GM21367 (cell line): ENCODE results near the gene GLIPR1L2.
A peak's percentile ranks its signal among the peaks of the same experiment; 100 is the strongest.
"Not testable (repeated sequence)": the region's sequence is repeated elsewhere in the genome, so short reads cannot be mapped to it uniquely, and the experiment has no call there.

Experiments
- ATAC-seq: cut with Tn5 transposase; IDR thresholded peaks from one replicate; pipeline ENCODE4 v1.9.1; 2021; ENCODE audit not compliant: unreplicated experiment

The GLIPR1L2 gene

DNA sequence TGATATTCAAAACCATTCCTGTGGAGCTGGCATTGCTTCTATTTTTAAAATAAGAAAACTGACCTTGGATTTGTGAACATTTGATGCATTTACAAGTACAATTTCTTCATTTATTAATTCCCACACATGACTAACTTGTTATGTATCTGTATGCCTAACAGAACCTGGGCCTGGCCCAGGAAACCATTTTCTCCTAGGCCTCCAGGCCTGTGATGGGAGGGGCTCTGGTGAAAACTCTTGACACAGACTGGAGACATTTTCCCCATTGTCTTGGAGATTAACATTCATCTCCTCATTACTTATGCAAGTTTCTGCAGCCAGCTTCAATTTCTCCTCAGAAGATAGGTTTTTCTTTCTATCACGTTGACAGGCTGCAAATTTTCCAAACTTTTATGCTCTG, 42.0 kb downstream of the GLIPR1L2 start:
- no peak for ATAC-seq

DNA sequence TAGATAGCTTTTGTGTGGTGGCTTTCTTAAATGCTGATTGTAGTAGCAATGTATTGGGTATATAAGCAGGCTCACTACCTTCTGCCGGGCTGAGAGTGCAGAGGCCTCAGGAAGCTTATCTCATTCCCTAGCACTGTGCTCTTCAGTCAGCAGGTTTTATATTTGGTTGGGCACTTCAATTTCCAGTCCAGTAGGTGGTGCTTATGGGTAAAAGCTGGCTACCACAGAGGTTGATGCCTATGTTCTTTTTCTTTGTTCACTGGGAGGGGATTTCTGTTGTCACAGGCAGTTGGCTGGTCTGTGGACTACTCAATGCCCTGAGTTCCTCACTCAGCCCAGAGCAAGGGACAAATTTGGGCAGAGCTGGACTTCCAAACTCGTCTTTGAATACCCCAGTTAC, 46.7 kb downstream of the GLIPR1L2 start:
- ATAC-seq, result peak; percentile 53

DNA sequence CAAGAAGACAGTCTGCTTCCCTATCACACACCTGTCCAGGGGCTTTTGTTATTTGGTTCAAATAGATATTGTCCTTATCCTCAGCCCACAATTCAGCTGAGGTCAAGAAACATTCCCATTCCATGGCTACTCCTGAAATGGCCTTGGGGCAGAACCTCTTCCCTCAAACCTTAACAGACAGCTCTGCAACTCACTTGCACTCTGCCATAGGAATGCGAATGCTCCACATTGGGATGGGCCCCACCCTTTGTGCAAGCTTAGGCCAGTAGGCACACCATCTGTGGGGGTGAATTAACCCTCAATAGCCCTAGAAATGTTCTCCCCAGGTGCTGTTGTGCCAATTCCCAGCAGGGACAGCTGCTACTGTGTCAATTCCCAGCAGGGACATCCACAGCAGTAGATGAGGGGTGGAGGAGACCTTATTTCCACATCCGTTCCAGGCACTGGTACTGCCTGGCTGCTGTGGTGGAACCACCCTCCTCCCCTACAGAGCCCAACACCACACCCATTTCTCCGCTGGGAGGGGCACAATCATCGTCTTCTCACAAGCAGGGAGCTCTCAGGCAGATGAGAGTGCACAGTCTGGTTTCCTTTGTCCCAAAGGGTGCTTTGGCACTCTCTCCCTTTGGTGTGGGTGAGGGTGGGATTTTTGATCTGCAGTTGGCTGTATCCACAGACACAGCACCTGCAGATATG, 47.3 kb downstream of the GLIPR1L2 start:
- no peak for ATAC-seq

DNA sequence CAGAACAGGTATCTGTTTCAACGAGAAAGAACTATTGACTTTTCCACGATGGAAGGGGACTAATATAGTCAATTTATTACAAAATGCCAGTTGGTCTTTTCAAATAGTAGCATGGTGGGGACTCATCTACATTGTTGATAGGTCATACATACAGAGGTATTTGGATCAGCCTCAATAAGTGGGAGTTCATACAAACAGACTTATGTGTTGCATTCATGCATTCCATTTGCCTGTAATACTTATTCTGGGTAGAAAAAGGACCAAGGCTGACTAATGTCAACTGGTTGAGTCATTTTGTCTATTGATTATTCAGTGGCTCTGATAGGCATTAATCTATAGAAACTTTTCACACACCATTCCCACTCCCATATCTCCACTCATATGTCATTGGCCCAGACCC, 48.2 kb downstream of the GLIPR1L2 start:
- ATAC-seq, result no peak

DNA sequence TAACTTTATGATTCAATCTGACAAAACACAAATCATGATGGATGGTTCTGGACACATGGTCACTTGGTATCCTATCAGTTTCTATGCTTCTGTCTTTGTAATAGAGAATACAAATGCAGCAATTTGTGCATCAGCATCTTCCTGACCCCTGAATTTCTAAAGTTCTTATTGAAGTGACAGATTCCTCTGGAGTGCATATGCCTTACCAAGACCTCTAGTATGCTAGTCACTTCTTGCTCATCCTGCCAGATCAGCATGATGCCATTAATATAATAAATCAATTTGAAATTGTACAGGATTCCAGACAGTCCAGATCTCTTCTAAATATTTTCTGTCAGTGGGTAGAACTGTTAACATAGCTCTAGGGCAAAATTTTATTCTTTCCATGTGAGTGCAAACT, 49.0 kb downstream of the GLIPR1L2 start:
- no peak for ATAC-seq

DNA sequence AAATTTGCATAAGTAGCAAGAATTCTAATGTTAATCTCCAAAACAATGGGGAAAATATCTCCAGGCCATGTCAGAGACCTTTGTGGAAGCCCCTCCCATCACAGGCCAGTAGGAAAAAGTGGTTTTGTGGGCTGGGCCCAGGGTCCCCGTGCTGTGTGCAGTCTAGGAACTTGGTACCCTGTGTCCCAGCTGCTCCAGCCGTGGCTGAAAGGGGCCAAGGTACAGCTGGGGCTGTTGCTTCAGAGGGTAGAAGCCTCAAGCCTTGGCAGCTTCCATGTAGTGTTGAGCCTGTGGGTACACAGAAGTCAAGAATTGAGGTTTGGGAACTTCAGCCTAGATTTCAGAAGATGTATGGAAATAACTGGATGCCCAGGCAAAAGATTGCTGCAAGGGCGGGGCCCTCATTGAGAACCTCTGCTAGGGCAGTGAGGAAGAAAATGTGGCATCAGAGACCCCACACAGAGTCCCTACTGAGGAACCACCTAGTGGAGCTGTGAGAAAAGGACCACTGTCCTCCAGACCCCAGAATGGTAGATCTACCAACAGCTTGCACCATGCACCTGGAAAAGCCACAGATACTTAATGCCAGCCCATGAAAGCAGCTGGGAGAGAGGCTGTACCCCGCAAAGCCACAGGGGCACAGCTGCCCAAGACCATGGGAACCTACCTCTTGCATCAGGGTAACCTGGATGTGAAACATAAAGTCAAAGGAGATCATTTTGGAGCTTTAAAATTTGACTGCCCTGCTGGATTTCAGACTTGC, 51.0 kb downstream of the GLIPR1L2 start:
- not testable (repeated sequence) for ATAC-seq

DNA sequence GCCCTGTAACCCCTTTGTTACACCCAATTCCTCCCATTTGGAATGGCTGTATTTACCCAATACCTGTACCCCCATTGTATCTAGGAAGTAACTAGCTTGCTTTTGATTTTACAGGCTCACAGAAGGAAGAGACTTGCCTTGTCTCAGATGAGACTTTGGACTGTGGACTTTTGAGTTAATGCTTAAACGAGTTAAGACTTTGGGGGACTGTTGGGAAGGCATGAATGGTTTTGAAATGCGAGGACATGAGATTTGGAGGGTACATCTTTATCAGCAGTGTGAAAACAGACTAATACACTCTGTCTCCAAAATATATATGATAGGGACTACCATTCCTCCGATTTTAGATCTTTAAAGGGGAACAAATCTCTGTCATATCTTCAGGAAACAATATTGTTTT, 51.6 kb downstream of the GLIPR1L2 start:
- not testable (repeated sequence) for ATAC-seq

DNA sequence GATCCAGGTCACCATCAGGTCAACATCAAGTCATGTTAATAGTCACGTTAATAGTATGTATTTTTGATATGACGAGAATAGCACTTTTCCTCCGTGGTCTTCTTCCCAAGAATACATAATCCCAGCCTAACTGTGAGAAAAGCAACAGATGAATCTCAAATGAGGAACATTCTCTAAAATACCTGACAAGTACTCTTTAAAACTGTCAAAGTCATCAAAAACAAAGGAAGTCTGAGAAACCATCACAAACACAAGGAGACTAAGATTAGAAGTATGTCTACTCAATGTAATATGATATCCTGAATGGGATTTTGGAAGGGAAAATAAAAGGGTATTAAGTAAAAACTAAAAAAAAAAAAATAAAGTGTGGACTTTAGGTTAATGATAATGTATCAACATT, 52.8 kb downstream of the GLIPR1L2 start:
- ATAC-seq, result no peak

DNA sequence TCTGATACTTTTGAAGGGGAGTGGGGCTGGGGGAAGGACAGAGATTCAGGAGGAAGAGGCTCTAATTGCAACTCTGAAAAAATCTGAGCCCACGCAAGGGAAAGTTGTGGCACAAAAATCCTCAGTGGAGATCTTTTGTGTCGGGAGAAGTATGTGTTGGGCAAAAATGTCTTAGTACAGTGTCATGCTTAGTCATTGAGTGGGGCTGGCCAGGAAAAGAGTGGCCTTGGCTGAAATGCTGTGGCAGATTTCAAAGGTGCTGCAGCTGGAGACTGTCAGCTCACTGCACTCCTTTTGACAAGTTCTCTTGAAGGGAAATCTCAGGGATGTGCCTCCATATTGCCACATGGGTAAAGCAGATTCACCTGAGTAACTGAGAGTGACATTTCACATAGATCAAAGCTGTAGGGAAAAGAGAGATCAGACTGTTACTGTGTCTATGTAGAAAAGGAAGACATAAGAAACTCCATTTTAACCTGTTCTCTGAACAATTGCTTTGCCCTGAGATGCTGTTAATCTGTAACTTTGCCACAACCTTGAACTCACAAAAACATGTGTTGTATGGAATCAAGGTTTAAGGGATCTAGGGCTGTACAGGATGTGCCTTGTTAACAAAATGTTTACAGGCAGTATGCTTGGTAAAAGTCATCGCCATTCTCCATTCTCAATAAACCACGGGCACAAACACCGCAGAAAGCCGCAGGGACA, 53.7 kb downstream of the GLIPR1L2 start:
- no peak for ATAC-seq

DNA sequence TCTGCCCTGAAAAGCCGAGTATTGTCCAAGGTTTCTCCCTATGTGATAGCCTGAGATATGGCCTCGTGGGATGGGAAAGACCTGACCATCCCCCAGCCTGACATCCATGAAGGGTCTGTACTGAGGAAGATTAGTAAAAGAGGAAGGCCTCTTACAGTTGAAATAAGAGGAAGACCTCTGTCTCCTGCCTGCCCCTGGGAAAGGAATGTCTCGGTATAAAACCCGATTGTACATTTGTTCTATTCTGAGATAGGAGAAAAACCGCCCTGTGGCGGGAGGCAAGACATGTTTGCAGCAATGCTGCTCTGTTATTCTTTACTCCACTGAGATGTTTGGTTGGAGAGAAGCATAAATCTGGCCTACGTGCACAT, 54.2 kb downstream of the GLIPR1L2 start:
- not testable (repeated sequence) for ATAC-seq

DNA sequence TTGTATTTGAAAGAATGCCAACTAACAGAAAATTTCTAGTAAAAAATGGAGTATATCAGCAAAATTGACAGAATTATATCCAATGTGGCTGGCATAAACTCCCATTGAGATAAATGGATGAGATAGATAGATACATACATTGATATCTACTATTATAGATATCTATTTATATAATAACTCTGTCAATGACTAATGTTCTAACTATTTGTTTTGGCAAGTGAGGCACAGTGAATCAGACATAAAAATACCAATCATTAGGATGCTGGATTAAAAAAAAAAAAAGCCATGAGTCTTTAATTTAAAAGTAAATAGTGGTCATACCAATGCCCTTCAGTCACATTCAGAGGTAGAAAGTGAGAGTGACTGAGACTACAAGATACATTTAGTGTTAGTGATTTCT, 56.0 kb downstream of the GLIPR1L2 start:
- no peak for ATAC-seq

DNA sequence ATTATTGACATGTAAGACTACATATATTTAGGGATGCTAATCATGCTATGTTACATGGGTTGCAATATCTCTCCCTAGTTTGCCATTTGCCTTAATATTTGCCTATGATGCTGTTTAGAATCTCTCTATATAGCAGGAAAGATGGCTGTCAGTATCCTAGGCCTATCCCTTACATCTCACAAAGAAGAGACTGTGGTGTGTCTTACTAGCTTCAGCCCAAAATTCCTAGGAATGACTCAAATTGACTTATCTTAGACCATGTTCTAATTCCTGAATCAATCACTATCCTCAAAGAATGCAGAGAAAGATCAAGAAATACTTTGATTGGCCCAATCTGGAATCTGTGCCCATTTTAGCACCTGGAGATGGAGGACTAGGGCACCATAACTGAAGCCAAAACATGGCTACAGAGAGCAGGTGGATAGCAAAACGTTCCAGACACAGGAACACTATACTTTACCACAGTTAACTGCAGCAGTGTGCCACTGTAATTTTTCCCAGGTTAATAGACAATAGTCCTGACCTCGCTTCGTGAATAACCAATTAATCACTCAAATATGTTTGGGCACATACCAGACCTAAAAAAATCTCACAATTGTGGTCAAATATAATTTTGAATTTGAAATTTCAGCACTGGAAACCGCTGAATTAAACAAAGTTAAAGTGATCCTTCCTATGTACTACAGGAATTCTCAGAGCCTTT, 57.0 kb downstream of the GLIPR1L2 start:
- no peak for ATAC-seq

DNA sequence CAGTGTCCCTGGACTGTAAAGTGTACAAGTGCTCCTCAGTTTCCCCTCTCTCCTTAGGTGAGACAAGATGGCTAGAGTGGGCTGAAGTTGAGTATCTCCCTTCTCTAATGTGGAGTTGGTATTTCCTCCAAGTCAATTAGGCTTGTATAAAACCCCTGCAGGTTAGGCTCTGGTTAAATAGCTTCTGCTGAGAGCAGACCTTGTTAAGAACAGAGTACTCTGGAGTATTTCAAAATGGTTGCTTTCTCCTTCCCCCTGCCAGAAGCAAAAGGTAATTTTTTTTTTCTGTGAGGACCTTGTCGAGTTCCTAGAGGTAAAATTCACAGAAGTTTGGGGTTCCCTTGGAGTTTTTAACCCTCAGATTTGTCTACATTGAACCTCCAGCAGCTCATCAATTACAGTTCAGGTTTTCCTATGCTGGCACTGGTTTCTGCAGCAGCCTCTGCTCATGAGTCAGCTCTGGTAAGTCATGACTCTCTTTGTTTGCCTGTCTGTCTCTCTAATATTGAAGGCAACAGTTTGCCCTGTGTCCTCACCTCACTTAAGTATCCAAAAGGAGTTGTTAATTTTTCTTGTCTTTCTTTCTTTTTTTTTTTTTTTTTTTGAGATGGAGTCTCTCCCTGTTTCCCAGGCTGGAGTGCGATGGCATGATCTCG, 61.9 kb downstream of the GLIPR1L2 start:
- no peak for ATAC-seq

DNA sequence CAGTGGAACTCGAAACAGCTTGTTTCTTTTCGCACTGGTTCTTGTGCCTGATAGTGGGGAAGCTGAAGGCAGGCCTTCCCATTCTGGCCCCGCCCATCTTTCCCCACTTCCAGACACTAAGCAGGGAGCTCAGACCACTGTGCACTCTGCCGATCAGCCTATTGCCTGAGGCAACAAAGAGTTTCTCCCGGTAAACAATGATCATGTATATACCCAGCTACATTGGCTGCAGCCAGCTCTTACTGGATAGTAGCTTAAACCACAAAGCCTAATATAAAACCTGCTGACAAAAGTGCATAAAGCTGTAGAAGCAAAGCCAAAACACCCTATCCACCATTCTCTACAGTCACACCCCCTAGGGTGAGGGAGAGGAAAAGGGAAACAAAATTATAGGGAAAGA, 65.0 kb downstream of the GLIPR1L2 start:
- ATAC-seq, result no peak

DNA sequence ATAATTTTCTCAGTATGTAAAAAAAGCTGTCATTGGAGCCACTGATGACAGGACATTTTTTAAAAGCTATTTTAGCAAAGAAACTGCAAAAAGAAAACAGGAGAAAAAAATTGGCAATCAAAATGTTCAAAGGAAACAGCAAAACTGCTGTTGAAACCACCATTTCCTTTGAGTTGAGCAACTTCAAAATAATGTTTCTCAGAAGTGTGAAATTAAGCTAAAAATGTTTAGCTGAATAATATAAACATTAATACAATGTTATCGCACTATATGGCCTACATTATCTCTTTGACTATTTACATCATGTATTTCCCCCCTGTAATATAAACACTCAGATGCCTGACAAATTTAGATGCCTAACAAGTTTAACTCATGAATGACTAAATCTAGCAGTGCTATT, 66.3 kb downstream of the GLIPR1L2 start:
- ATAC-seq, result no peak

DNA sequence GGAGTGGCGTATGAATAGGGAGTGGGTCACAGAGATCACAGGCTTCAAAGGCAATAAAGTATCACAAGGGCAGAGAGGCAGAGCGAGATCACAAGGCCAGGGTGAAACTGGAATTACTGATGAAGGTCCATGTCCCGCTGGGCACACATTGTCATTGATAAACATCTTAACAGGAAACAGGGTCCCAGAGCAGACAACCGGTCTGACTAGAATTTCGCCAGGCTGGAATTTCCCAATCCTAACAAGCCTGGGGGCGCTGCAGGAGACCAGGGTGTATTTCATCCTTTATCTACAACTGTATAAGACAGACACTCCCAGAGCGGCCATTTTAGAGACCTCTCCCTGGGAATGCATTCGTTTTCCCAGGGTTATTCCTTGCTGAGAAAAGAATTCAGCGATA, 67.0 kb downstream of the GLIPR1L2 start:
- ATAC-seq, result not testable (repeated sequence)

DNA sequence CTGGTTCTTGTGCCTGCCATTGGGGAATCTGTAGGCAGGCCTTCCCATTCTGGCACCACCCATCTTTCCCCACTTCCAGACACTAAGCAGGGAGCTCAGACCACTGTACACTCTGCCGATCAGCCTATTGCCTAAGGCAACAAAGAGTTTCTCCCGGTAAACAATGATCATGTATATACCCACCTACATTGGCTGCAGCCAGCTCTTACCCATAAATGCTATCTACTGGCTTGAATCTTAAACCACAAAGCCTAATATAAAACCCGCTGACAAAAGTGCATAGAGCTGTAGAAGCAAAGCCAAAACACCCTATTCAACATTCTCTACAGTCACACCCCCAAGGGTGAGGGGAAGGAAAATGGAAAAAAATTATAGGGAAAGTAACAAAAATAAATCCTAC, 68.9 kb downstream of the GLIPR1L2 start:
- no peak for ATAC-seq

DNA sequence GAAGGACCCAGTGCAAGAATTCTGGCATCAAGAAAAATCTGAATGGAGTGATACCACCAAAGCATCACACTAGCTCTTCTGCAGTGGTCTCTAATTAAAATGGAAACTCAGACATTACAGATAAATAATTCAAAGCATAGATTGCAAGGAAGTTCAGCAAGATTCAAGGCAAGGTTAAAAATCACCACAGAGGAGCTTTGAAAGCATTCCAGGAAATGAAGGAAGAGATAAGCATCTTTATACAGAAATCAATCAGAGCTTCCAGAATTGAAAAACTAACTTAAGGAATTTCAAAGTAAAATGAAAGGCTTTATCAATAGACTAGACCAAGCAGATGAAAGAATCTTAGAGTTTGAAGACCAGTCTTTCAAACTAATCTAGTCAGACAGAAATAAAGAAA, 69.3 kb downstream of the GLIPR1L2 start:
- no peak for ATAC-seq

DNA sequence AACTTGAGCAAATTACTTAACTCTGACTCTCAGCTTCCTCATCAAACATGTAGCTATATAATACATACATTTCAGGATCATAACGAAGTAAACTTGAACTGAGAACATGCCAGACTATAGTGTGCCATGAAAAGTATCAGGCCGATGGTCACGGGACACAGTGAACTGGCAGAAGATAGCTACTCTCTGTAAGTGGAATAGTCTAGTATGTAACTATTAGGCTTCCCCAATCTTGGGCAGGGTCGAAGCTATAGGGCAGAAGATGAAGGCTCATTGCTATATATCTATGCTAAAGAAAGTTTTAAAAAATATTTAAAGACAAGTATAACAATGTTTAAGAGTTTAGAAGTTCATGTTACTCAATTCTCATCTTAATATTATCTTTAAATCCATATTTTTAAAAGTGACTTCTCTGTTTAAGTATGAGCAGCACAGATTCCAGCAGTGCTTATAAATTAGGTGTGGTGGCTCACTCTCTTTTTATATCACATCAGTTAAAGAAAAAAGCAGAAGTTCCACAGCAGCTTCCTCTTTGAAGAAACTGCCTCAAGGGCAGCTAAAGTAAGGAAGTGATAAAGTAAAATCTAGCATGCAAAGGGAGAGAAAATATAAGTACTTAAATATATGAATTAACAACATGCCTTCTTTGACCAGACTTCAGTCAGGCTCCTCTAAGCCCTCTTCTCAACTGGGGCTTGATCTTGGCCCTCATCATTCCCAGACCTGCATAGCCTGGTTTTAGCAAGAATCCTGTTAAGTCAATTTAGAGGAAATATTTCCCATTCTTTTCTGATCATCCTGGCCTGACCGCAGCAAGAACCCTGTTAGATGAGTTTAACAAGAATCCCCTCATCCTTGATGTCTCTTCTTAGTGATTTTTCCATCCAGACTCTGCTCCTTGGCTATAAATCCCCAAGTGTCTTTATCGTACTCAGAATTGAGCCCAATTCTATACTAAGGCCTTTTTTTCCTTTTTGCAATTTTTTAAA, 81.3 kb downstream of the GLIPR1L2 start:
- peak; percentile 78 for ATAC-seq

DNA sequence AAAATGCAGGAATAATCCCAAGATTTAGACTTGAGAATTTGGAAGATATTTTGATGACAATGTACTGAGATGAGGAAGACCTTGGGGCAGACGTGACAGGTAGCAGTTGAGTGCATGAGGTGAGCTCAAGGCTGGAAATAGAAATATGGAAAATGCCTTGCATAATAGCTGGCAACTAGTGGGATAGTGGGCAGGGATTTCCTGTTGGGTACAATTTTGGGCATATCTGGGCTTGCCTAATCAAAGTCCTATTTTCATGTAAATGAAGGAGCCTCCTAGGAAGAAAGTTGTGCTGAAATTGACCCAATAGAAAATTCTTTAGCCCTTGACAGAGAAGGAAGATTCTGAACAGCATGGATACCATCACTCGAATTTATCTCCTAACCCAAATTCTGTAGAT, 83.2 kb downstream of the GLIPR1L2 start:
- ATAC-seq, result no peak
